ENCODE data around the gene MPP3. TPM values are rescaled to one million over a fixed set of nuclear protein-coding genes. Genes with fewer than 3 reads are reported as not detected.

The MPP3 gene
- total and polyA plus RNA-seq, 9 of the 15 experiments (the other 6 are each of a cell fraction or from before 2014, with no cell fraction given), result 0.41 to 10.4 (median 4.5) TPM

DNA sequence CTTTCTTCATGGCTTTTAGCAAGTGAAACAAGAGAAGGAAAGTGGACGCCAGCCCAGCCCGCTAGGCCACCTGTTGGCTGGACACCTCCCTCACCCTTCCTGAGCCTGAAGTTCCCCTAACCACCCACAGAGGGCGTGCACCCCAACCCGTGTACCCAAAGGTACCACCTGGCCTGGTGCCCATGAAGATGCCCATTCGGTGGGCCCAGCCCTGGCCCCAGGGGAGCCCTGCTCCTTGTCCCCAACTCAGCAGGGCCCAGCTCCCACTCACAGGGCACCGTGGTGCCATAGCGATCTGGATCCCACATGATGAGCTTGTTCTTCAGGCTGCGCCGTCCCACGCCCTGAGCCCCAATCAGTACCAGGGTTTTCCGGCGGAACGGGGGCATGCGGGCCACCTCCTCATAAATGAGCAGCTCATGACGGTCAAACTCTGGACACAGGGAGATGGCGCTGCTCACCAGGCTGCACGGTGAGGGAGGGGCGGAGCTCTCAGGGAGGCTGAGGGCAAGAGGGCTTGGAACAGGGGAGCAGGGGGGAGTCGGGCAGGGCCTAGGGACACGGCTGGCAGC lies 47.6 kb upstream of the MPP3 start (continued):
- TF ChIP-seq ETV1 (tag; conservative IDR thresholded peaks at IDR 0.05; ENCODE audit: low read depth) (no peak), ATF2 (CRISPR knock-in tag; IDR thresholded peaks at IDR 0.05) (no peak), HNRNPL (IDR thresholded peaks at IDR 0.05; ENCODE audit: low read depth, low read length) (0 out of 2 replicates have a peak, but pooled peaks have one; percentile 45), CAMTA2 (CRISPR knock-in tag; conservative IDR thresholded peaks at IDR 0.05) (no peak), ZNF212 (CRISPR knock-in tag; IDR thresholded peaks at IDR 0.05) (no peak), SIN3A (IDR thresholded peaks at IDR 0.05; ENCODE audit: borderline replicate concordance in 2 of 2, control insufficient read depth in 1 of 2, low read depth in 2 of 2, low read length in 2 of 2) (no peak), WHSC1 (IDR thresholded peaks at IDR 0.05; ENCODE audit: low read length) (no peak), ARID4B (CRISPR knock-in tag; IDR thresholded peaks at IDR 0.05) (no peak), ARHGAP35 (IDR thresholded peaks at IDR 0.05; ENCODE audit: partially characterized antibody) (no peak), NR3C1 (CRISPR knock-in tag; IDR thresholded peaks at IDR 0.05) (no peak), KAT7 (CRISPR knock-in tag; IDR thresholded peaks at IDR 0.05; ENCODE audit: borderline replicate concordance) (no peak), FOXA1 (IDR thresholded peaks at IDR 0.05; ENCODE audit: borderline replicate concordance) (no peak), ZNF583 (CRISPR knock-in tag; IDR thresholded peaks at IDR 0.05) (no peak), ERF (CRISPR knock-in tag; IDR thresholded peaks at IDR 0.05) (no peak), TRIM28 (IDR thresholded peaks at IDR 0.05) (no peak), RBM39 (optimal IDR thresholded peaks at IDR 0.05; ENCODE audit: low read depth, low read length) (no peak), ZNF134 (CRISPR knock-in tag; conservative IDR thresholded peaks at IDR 0.05) (no peak), ZC3H4 (CRISPR knock-in tag; IDR thresholded peaks at IDR 0.05; ENCODE audit: borderline replicate concordance) (no peak), SNRNP70 (optimal IDR thresholded peaks at IDR 0.05; ENCODE audit: low read depth, low read length) (no peak), USF1 (CRISPR knock-in tag; IDR thresholded peaks at IDR 0.05) (0 out of 2 replicates have a peak, but pooled peaks have one; percentile 16)
- TF ChIP-seq, protein P1, sequence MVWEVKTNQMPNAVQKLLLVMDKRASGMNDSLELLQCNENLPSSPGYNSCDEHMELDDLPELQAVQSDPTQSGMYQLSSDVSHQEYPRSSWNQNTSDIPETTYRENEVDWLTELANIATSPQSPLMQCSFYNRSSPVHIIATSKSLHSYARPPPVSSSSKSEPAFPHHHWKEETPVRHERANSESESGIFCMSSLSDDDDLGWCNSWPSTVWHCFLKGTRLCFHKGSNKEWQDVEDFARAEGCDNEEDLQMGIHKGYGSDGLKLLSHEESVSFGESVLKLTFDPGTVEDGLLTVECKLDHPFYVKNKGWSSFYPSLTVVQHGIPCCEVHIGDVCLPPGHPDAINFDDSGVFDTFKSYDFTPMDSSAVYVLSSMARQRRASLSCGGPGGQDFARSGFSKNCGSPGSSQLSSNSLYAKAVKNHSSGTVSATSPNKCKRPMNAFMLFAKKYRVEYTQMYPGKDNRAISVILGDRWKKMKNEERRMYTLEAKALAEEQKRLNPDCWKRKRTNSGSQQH (CRISPR knock-in tag; IDR thresholded peaks at IDR 0.05), result no peak

Data from K562 (cell line).